Measurements from ENCODE around the gene OSBPL10. TPM values are rescaled to one million over a fixed set of nuclear protein-coding genes. Genes with fewer than 3 reads are reported as not detected.

OSBPL10 gene
- total and polyA plus RNA-seq, 2 of the 8 experiments (the other 6 are each of a cell fraction or from before 2014, with no cell fraction given), result 26.2 to 86.7 TPM

- no peak for TF ChIP-seq CEBPB (IDR thresholded peaks at IDR 0.05; ENCODE audit: low read depth, low read length)
These were observed 69.9 kb downstream of the OSBPL10 start (continued) for GRCh38 chr3:31911124-31911523.
